Natural killer cell treated with Interleukin-12 subunit alpha and Interleukin-12 subunit beta and Interleukin-15 and Interleukin-18, amount 100 ng/mL, for 72 hours (primary cell): ENCODE results near the gene ERICH3. TPM values are rescaled to one million over a fixed set of nuclear protein-coding genes. Genes with fewer than 3 reads are reported as not detected.
A peak's percentile ranks its signal among the peaks of the same experiment; 100 is the strongest.

ENCODE experiments used
- ATAC-seq, 2 donors: fragments of 150-1000 bp; cut with Tn5 transposase in 1 of 2; sonication (Bioruptor Pico), chemical (Tn5 transposase) in 1 of 2; 2 replicates each; pipeline ENCODE4 v1.10.0; 2021
- DNase-seq: peaks from one replicate; pipeline ENCODE4 v3.0.0; 2022; ENCODE audit warnings: low spot score
- H3K27ac Mint-ChIP-seq, 2 donors: 1 replicate in 1 of 2; 2 replicates in 1 of 2; pipeline ENCODE4 v1.8.0; 2022; ENCODE audit warnings: mixed read lengths in 2 of 2, mild to moderate bottlenecking in 1 of 2, moderate library complexity in 1 of 2
- H3K27me3 Mint-ChIP-seq, 2 donors: 1 replicate in 1 of 2; 2 replicates in 1 of 2; pipeline ENCODE4 v1.8.0; 2022; ENCODE audit warnings: mixed read lengths in 2 of 2
- H3K36me3 Mint-ChIP-seq: one replicate; pipeline ENCODE4 v1.8.0; 2022; ENCODE audit warnings: mixed read lengths
- H3K4me1 Mint-ChIP-seq, 2 donors: 1 replicate in 1 of 2; 2 replicates in 1 of 2; pipeline ENCODE4 v1.8.0; 2022; ENCODE audit warnings: low read depth in 2 of 2, mixed read lengths in 2 of 2, mild to moderate bottlenecking in 1 of 2
- H3K4me3 Mint-ChIP-seq: one replicate; pipeline ENCODE4 v1.8.0; 2022; ENCODE audit warnings: mixed read lengths
- H3K9me3 Mint-ChIP-seq: 2 replicates; pipeline ENCODE4 v1.8.0; 2022; ENCODE audit warnings: mixed read lengths
- total RNA-seq, 2 donors: library from RNA; stranded (reverse); gene quantifications; one replicate each; pipeline ENCODE4 v1.2.3, GENCODE V29; 2022

Gene ERICH3
- total RNA-seq, result not detected

GRCh38 chr1:74673351-74674111, at the start of gene ERICH3:
ERICH3 (minus strand) TSS chr1:74673792; CDS start chr1:74673519, 273 bp downstream.
- Mint-ChIP-seq H3K36me3 (peaks cover 12% of the 10 kb centered on the region), H3K27me3 (peaks cover 15 to 46% of the 10 kb centered on the region in 2 donors), H3K27ac (no peak within 1 kb of the TSS), H3K4me1 (no peaks in the 10 kb centered on the region), H3K4me3 (no peak within 1 kb of the TSS), H3K9me3 (peaks cover 3% of the 10 kb centered on the region)
- DNase-seq, result no peak
- ATAC-seq, result peak in 1 of 2 donors; percentile 41

GRCh38 chr1:74717626-74718025, 44.0 kb upstream of the ERICH3 start:
- ATAC-seq, result no peak
- Mint-ChIP-seq H3K27me3 (no peaks in the 10 kb centered on the region), H3K4me3 (no peak overlapping the region), H3K9me3 (no peaks in the 10 kb centered on the region), H3K27ac (no peak overlapping the region), H3K36me3 (peaks cover 23% of the 10 kb centered on the region), H3K4me1 (peaks cover 0 to 8% of the 10 kb centered on the region in 2 donors)
- DNase-seq, result no peak

- Mint-ChIP-seq H3K4me3 (no peak overlapping the region), H3K27ac (no peak overlapping the region), H3K9me3 (no peaks in the 10 kb centered on the region), H3K36me3 (peaks cover 18% of the 10 kb centered on the region), H3K27me3 (no peaks in the 10 kb centered on the region), H3K4me1 (peaks cover 0 to 8% of the 10 kb centered on the region in 2 donors)
- ATAC-seq, result no peak
- DNase-seq, result no peak
Observed at GRCh38 chr1:74716822-74717221, 43.2 kb upstream of the ERICH3 start.

- Mint-ChIP-seq H3K36me3 (peaks cover 15% of the 10 kb centered on the region), H3K27ac (no peak overlapping the region), H3K4me3 (no peak overlapping the region), H3K9me3 (no peaks in the 10 kb centered on the region), H3K4me1 (peaks cover 0 to 2% of the 10 kb centered on the region in 2 donors), H3K27me3 (no peaks in the 10 kb centered on the region)
- no peak for DNase-seq
- ATAC-seq, result no peak
Observed at GRCh38 chr1:74715806-74716205, 42.2 kb upstream of the ERICH3 start.

- Mint-ChIP-seq H3K9me3 (no peaks in the 10 kb centered on the region), H3K27ac (no peak overlapping the region), H3K36me3 (peaks cover 15% of the 10 kb centered on the region), H3K4me1 (no peaks in the 10 kb centered on the region), H3K4me3 (no peak overlapping the region), H3K27me3 (no peaks in the 10 kb centered on the region)
- DNase-seq (no peak), ATAC-seq (no peak)
Observed at GRCh38 chr1:74715236-74715502, 41.6 kb upstream of the ERICH3 start.

- no peak overlapping the region for H3K4me3 Mint-ChIP-seq
- H3K4me1 Mint-ChIP-seq, result no peaks in the 10 kb centered on the region
- no peak for ATAC-seq
- no peaks in the 10 kb centered on the region for H3K27me3 Mint-ChIP-seq
- peaks cover 13% of the 10 kb centered on the region for H3K36me3 Mint-ChIP-seq
- no peak overlapping the region for H3K27ac Mint-ChIP-seq
- no peaks in the 10 kb centered on the region for H3K9me3 Mint-ChIP-seq
- DNase-seq, result no peak
Observed at GRCh38 chr1:74714429-74715235, 41.0 kb upstream of the ERICH3 start.

GRCh38 chr1:74713849-74714248, 40.3 kb upstream of the ERICH3 start:
- Mint-ChIP-seq H3K4me3 (no peak overlapping the region), H3K36me3 (peaks cover 15% of the 10 kb centered on the region), H3K27me3 (no peaks in the 10 kb centered on the region), H3K9me3 (no peaks in the 10 kb centered on the region), H3K4me1 (no peaks in the 10 kb centered on the region), H3K27ac (no peak overlapping the region)
- ATAC-seq, result no peak
- DNase-seq, result no peak

- peaks cover 21% of the 10 kb centered on the region for H3K36me3 Mint-ChIP-seq
- DNase-seq (no peak), ATAC-seq (no peak)
- no peaks in the 10 kb centered on the region for H3K27me3 Mint-ChIP-seq
- no peak overlapping the region for H3K4me3 Mint-ChIP-seq
- no peaks in the 10 kb centered on the region for H3K4me1 Mint-ChIP-seq
- no peak overlapping the region for H3K27ac Mint-ChIP-seq
- H3K9me3 Mint-ChIP-seq, result no peaks in the 10 kb centered on the region
Observed at GRCh38 chr1:74712881-74713280, 39.3 kb upstream of the ERICH3 start.

GRCh38 chr1:74703386-74704182, 30.0 kb upstream of the ERICH3 start:
- Mint-ChIP-seq H3K4me3 (no peak overlapping the region), H3K27ac (no peak overlapping the region), H3K27me3 (no peaks in the 10 kb centered on the region), H3K4me1 (peaks cover 0 to 5% of the 10 kb centered on the region in 2 donors), H3K36me3 (peaks cover 24% of the 10 kb centered on the region), H3K9me3 (no peaks in the 10 kb centered on the region)
- ATAC-seq, result no peak
- no peak for DNase-seq

GRCh38 chr1:74699331-74699730, 25.7 kb upstream of the ERICH3 start:
- Mint-ChIP-seq H3K27ac (no peak overlapping the region), H3K27me3 (no peaks in the 10 kb centered on the region), H3K4me3 (no peak overlapping the region), H3K36me3 (peaks cover 20% of the 10 kb centered on the region), H3K4me1 (peaks cover 0 to 5% of the 10 kb centered on the region in 2 donors), H3K9me3 (no peaks in the 10 kb centered on the region)
- no peak for ATAC-seq
- no peak for DNase-seq

GRCh38 chr1:74697832-74698231, 24.2 kb upstream of the ERICH3 start:
- Mint-ChIP-seq H3K36me3 (peaks cover 5% of the 10 kb centered on the region), H3K4me1 (peaks cover 0 to 4% of the 10 kb centered on the region in 2 donors), H3K4me3 (no peak overlapping the region), H3K9me3 (no peaks in the 10 kb centered on the region), H3K27ac (no peak overlapping the region), H3K27me3 (no peaks in the 10 kb centered on the region)
- DNase-seq (no peak), ATAC-seq (no peak)

GRCh38 chr1:74693473-74693872, 19.9 kb upstream of the ERICH3 start:
- H3K4me3 Mint-ChIP-seq, result no peak overlapping the region
- no peak for DNase-seq
- no peak for ATAC-seq
- H3K27me3 Mint-ChIP-seq, result no peaks in the 10 kb centered on the region
- no peaks in the 10 kb centered on the region for H3K9me3 Mint-ChIP-seq
- H3K36me3 Mint-ChIP-seq, result no peaks in the 10 kb centered on the region
- no peaks in the 10 kb centered on the region for H3K4me1 Mint-ChIP-seq
- no peak overlapping the region for H3K27ac Mint-ChIP-seq

GRCh38 chr1:74690909-74691308, 17.3 kb upstream of the ERICH3 start:
- no peak for ATAC-seq
- Mint-ChIP-seq H3K9me3 (no peaks in the 10 kb centered on the region), H3K27me3 (no peaks in the 10 kb centered on the region), H3K4me1 (no peaks in the 10 kb centered on the region), H3K27ac (no peak overlapping the region), H3K36me3 (no peaks in the 10 kb centered on the region), H3K4me3 (no peak overlapping the region)
- no peak for DNase-seq

GRCh38 chr1:74690364-74690696, 16.7 kb upstream of the ERICH3 start:
- ATAC-seq, result no peak
- no peaks in the 10 kb centered on the region for H3K36me3 Mint-ChIP-seq
- no peak overlapping the region for H3K27ac Mint-ChIP-seq

More at GRCh38 chr1:74690364-74690696, 16.7 kb upstream of the ERICH3 start:
- no peak overlapping the region for H3K4me3 Mint-ChIP-seq
- H3K27me3 Mint-ChIP-seq, result no peaks in the 10 kb centered on the region
- H3K9me3 Mint-ChIP-seq, result no peaks in the 10 kb centered on the region
- no peak for DNase-seq
- H3K4me1 Mint-ChIP-seq, result no peaks in the 10 kb centered on the region
